NCI-H526 (cell line): Measurements from ENCODE around the gene NAP1L5.

Experiments used
- DNase-seq, 2 experiments: peaks; one replicate each; lab custom pipeline; 2025; lab: John Stamatoyannopoulos, UW

Gene NAP1L5

GRCh38 chr4:88722276-88722780 is 24.7 kb upstream of the NAP1L5 start:
- DNase-seq = no peak

- DNase-seq = no peak
Measured at GRCh38 chr4:88720451-88721428, 23.1 kb upstream of the NAP1L5 start.

GRCh38 chr4:88719381-88719780 is 21.8 kb upstream of the NAP1L5 start:
- no peak for DNase-seq

- no peak for DNase-seq
Measured at GRCh38 chr4:88718098-88718497, 20.5 kb upstream of the NAP1L5 start.

GRCh38 chr4:88713782-88714181 is 16.2 kb upstream of the NAP1L5 start:
- no peak for DNase-seq

GRCh38 chr4:88709989-88710388 is 12.4 kb upstream of the NAP1L5 start:
- no peak for DNase-seq

- peak; percentile 71 to 81 for DNase-seq
Measured at GRCh38 chr4:88706574-88706973, 8.9 kb upstream of the NAP1L5 start.

- DNase-seq = no peak
Measured at GRCh38 chr4:88705805-88706492, 8.3 kb upstream of the NAP1L5 start.

GRCh38 chr4:88705223-88705622 is 7.6 kb upstream of the NAP1L5 start:
- peak; percentile 91 to 92 for DNase-seq

- no peak for DNase-seq
Measured at GRCh38 chr4:88702782-88703181, 5.2 kb upstream of the NAP1L5 start.

- DNase-seq = no peak
Measured at GRCh38 chr4:88698519-88698918, 890 bp upstream of the NAP1L5 start.

GRCh38 chr4:88697141-88697540 is 488 bp downstream of the NAP1L5 start:
- DNase-seq = no peak

GRCh38 chr4:88696630-88697029 is 999 bp downstream of the NAP1L5 start:
- no peak for DNase-seq

GRCh38 chr4:88693792-88694191 is 3.8 kb downstream of the NAP1L5 start:
- DNase-seq = peak in 1 of 2 experiments; percentile 10

- DNase-seq = no peak
Measured at GRCh38 chr4:88690355-88690754, 7.3 kb downstream of the NAP1L5 start.

- DNase-seq = no peak
Measured at GRCh38 chr4:88681209-88681608, 16.4 kb downstream of the NAP1L5 start.

GRCh38 chr4:88675543-88675942 is 22.1 kb downstream of the NAP1L5 start:
- no peak for DNase-seq

- DNase-seq = no peak
Measured at GRCh38 chr4:88674979-88675378, 22.6 kb downstream of the NAP1L5 start.

- no peak for DNase-seq
Measured at GRCh38 chr4:88674565-88674964, 23.1 kb downstream of the NAP1L5 start.

- DNase-seq = no peak
Measured at GRCh38 chr4:88673886-88674285, 23.7 kb downstream of the NAP1L5 start.

- peak; percentile 29 to 34 for DNase-seq
Measured at GRCh38 chr4:88672987-88673386, 24.6 kb downstream of the NAP1L5 start.

- DNase-seq = no peak
Measured at GRCh38 chr4:88661739-88662138, 35.9 kb downstream of the NAP1L5 start.
